T-helper 2 cell treated with Interferon-gamma antibody and Interleukin-4, amounts not matched to agents 100 ng/mL and 5 ng/mL, for 36 hours (primary cell): Measurements from ENCODE around the gene SLC6A13. TPM values are rescaled to one million over a fixed set of nuclear protein-coding genes. Genes with fewer than 3 reads are reported as not detected.
"Not testable (repeated sequence)": the region's sequence is repeated elsewhere in the genome, so short reads cannot be mapped to it uniquely, and the experiment has no call there.

ENCODE experiments used
- intact Hi-C: fragments of 100-400 bp; cut with micrococcal nuclease; formaldehyde crosslinking; loops from one replicate; pipeline ENCODE4 v1.15.1; 2023
- total RNA-seq: library from RNA; stranded (reverse); gene quantifications from 2 replicates; pipeline ENCODE4 v1.2.3, GENCODE V29; 2022

Gene SLC6A13
- total RNA-seq, 1 donor from 2014 or later = 0.18 TPM

DNA sequence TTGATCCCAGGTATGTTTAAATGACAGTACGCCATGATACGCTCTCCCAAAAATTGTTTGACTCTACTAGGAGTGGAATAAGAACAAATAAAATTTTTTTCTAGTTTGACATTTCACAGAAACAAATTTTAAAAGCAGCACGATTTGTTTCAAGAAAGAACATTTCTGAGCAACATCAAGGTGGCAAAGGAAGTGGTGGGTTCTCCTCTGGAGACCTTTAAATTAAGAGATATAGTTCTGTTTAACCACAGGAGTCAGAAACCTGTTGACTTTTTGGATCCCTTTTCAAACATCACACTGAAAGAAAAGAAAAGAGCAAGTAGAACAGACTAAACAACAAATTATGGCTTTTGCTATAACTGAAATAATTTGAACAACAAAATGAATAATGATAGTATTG lies 2.5 kb upstream of the SLC6A13 start:
- intact Hi-C loops = no loop called here

DNA sequence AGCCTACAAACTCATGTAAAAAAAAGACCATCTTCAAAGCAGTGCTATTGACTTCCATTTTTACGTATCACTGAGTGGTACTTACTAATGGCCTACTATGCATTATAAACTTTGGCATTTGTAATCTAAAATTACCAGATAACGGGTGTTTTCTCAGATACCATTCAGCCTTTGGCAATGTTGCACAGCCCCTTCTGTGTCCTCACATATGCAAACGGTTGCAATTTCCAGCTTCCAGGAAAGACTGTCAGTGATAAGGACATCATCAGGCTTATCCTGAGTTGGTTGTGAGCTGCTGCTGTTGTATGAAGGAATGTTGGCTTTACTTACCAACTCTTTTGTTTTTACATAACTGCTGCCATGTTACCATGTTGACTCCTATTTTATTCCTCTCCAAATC lies 1.6 kb upstream of the SLC6A13 start:
- intact Hi-C loops = no loop called here

DNA sequence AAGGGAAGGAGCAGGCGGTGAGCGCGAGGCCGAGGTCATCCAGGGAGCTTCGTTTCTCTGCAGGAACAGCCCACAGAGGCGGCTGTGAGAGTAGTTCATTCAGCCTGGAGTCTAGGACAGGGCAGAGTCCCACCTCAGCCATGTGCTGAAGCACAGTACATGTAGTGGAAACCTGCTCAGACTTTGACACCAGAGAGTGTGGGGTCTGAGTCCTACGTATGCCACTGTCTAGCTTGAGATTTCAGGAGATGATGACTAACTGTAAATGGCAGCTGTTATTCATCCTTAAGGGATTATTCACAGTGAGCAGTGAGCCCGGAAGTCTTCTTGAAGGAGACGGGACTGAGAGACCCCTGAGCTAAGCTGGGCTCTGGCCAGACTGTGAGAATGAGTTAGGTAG lies 938 bp upstream of the SLC6A13 start:
- intact Hi-C loops = no loop called here

DNA sequence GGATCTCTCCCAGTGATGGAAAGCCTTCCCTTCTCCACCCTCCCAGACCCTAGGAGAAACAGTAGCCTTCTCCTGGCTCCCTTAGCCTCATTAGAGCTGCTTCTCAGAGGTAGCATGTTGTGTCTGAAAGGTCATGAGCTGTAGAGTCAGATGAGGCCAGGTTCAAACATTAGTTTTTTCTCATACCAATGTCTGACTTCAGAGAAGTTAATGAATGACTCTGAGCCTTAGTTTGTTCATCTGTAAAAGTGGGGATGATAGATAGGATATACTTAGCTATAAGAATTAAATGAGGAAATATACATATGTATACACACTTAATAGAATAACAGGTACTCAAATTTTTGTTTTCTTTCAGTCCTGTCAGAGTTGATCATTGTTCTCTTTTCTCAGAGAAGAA lies 523 bp downstream of the SLC6A13 start:
- intact Hi-C loops = no loop called here

DNA sequence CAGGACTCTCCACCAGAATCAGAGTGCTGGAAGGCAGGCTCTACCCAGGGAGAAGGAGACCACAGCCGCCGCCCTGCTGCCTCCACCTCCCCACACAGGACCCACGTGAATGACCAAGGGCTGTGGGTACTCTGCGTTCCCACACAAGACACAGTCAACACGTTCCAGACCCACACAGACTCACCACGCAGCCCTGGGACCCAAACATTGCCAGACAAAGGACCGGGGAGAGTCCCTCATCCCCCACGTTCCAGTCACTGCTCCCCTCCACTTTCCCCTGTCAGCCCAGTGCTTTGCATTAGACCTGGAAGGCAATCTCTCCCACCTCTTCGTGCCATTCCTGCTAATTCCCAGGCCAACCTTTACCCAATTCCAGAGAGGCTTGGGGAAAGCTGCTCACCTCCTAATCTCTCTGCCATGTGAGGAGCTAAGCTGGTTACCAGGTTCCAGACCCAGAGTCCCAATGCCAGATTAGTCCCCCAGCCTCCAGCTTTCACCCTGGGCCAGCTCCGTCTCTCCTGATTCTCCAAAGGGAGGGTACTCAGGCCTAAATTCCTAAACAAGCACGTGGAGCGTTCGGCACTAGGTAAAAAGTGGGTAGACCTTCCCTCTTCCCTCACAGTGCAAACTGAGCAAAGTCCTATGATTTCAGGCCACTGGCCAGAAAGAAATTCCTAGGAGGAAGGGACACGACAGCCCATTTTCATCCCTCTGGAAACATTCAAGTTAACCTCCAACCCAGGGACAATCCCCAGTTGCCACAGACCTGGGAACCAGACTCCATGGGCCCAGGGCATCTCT lies 4.9 kb downstream of the SLC6A13 start:
- intact Hi-C loops = no loop called here

DNA sequence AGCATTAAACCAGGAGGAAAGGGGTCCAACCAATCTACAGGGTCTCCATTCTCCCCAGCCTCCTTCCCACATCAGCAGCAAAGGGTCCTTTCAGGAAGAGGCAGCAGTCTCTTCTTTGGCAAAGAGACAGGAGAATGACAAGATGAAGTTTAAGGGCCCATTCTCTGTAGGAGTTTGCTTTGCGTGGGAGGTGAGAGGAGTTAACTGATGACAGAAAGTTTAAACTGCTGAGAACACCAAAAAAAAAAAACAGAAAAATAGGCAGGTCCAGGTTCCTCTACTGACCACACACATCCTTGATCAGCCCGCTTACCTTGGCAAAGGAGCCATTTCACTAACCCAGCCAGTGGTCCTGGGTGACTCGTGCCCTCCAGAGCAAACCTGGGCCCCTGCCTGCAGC lies 5.7 kb downstream of the SLC6A13 start:
- intact Hi-C loops = no loop called here

DNA sequence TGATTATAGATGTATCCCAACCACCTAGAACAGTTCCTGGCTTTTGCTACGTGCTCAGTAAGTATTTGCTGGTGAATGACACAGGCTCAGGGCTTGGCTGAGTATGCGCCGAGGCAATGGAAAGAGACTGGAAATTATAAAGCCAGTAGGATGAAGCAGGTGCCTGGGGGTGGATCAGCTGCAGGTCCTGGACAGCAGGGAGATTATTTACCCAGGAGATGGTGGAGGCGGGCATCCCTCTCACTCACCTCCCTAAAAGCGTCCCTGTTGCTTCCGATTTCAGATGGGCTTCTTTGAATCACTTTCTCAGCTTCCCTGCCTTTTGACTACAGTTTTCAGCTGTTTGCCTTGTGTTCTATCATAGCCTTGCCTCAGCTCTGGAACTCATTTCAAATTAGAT lies 6.4 kb downstream of the SLC6A13 start:
- intact Hi-C loops = no loop called here

DNA sequence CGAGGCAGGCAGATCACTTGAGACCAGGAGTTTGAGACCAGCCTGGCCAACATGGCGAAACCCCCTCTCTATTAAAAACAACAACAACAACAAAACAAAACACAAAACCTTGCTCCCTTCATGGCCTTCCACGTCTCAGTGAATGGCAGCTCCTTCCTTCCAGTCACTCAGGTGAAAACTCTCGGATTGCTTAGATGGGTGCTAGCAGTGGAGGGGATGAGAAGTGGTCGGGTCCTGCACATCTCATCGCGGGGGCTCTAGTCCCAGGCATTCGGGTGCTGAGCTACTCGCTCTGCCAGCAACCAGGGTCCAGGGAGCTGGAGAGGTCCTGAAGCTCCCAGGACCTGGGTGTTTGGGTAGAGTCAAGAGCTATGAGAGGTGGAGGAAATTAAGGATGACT lies 7.7 kb downstream of the SLC6A13 start:
- intact Hi-C loops = no loop called here

DNA sequence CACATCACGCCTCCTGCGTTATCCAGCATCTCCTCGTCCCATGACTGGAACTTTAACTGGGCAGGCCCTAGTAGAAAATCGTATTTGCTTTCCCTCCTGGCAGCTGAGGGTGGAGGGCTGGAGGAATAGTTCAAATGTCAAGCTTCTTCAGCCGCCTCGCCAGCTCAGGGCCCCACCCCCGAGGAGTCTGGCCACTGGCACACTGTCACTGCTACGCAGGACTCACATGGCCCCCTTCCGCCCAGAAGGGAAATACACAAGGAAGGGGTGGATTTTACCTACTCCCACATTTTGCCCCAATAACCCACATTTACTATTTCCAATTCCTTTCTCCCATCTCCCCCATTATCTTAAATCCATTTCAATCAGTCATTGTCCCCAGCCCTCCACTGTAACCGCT lies 8.6 kb downstream of the SLC6A13 start:
- intact Hi-C loops = no loop called here

DNA sequence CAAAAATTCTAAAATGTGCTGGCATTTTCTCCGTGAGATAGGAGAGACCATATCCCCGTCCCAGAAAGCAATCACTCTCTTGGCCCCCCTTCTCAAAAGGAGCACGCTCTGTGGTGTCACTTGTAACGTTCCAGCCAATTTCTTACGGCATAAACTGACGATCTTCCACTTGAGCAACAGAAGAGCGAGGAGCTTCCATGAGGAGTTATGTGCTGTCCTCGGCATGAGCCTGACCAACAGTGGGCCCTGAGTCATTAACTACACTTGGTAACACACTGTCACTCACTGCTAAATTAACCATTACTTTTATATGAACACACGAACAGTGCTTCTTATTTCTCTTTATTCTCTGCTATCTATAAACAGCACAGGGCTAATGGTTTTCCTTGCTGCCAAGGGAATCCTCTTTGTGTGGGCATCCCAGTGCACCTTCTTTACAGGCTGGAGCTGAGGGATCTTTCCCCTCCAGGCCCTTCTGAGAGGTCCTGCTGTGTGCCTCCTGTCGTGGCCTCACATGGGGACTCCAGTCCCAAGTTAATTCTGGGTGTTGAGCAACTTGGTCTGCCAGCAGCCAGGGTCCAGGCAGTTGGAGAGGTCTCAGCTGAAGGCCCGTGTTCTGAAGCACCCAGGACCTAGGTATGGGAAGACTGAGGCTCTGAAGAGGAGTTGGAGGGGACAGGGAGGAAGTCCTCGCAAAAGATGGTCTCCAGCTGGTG lies 9.4 kb downstream of the SLC6A13 start:
- intact Hi-C loops = no loop called here

DNA sequence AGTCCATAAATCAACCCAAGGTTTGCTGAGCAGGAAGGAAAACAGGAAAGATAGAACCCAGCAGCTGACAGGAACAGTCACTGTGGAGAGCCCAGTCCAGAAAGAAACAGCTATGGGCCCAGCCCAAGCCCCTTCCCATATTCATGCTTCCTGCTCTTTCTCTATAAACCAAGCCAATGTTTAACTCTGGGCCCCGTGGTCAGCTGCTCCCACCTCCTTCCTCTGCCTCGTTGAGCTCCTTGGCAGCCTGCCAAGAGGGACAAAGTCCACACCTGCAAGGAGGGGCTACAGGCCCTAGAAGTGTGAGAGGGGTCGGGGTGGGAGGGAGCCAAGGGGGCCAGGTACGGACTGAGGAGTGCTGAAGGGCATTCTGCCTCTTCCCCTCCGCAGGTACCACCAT lies 10.0 kb downstream of the SLC6A13 start:
- intact Hi-C loops = no loop called here

DNA sequence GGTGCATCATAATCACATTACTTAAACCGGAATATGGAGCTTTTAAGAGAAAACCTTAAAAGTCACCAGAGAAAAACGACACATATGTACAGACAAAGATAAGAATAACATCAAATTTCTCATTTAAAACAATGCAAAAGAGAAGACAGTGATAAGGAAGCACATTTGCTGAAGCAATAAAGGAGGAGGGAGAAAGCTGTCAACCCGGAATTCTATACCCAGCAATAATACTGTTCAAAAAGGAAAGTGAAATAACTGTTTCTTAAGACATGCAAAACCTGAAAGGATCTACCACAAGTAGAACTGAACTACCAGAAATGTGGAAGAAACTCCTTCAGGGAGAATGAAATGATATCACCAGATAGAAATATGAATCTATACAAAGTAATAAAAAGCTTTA lies 15.4 kb downstream of the SLC6A13 start:
- intact Hi-C loops = no loop called here

DNA sequence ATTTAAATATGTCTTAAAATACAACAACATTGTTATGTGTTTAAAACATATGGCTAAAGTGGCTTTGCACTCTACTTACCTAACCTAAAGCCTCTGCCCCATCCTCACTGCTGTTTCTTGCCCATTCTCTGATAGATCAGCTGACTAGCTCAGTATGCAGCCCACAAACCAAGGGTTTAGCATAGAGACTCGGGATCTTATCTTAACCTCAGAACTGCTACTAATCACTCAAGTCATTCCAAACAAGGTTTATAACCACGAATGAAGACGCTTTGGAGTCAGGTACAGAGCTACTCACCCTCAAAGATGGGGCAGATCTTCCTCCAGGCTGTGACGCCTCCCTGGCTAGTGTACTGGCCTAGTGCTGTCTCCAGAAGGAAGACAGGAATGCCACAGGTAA lies 19.3 kb downstream of the SLC6A13 start:
- intact Hi-C loops = no loop called here

DNA sequence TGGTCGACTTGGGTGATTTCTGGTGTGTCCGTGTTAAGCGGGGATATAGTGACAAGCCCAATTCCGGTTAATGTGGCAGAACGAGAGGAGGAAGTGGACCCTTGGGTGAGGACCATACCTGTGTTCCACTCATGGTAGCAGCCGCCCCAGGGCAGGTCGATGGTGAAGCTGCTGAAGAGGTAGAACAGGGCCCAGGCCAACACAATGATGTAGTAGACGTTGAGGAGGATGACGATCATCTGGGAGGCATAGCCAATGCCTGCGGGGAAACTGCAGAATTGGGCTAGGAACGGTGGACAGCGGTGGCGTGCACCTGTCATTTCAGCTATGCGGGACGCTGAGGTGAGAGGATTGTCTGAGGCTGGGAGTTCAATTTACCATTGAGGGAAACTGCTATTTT lies 20.1 kb downstream of the SLC6A13 start:
- intact Hi-C loops = no loop called here

DNA sequence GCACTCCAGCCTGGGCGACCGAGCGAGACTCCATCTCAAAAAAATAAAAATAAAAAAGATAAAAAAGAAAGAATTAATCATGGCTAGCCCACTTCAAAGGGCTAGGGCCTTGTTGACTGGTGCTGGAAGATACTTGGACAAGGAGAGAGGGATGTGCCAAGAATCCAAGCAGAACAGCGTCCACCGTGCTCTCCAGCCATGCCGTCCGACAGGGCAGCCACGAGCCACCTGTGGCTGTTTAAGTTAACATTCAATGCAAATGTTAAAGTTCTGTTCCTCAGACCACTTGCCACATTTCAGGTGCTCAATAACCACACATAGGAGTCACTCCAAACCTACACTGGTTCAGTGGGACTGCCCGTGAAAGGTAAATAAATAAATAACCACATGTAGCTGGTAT lies 21.4 kb downstream of the SLC6A13 start:
- intact Hi-C loops = no loop called here

DNA sequence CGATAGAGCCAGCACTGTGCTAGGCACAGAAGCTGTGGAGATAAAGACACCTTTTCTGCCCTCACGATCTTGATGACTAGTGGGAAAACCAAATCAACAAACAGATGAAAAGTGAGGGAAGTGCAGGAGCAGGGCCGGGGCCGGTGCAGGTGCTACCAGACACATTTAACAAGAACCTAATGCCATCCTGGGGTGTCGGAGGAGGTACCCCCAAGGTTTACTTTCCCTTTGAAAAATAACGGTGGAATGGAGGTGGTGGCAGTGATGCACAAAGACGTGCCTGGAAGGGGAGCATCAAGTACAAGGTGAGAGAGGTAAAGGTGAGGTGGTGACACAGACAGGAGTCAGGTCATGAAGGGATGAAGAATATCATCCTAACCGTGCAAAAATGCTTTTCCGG lies 22.1 kb downstream of the SLC6A13 start:
- intact Hi-C loops = no loop called here

DNA sequence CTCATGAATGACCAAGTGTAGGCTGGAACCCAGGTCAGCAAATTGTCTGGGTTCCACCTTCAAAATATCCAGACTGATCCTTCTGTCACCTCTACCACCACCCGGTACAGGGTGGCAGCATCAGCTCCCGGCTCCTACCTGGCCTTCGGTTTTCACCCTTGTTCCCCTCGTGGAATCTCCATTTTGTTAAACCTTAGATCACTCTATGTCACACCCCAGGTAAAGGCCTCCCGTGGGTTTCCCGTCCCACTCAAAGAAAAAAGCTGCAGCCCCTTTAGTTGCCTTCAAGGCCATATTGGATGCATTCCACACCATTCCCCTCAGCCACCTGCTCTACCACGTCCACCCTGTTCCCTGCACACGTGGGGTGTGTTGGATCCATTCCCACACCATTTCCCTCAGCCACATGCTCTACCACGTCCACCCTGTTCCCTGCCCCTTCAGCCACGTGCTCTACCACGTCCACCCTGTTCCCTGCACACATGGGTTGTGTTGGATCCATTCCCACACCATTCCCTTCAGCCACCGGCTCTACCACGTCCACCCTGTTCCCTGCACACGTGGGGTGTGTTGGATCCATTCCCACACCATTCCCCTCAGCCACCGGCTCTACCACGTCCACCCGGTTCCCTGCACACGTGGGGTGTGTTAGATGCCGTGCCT lies 23.8 kb downstream of the SLC6A13 start:
- intact Hi-C loops = no loop called here

DNA sequence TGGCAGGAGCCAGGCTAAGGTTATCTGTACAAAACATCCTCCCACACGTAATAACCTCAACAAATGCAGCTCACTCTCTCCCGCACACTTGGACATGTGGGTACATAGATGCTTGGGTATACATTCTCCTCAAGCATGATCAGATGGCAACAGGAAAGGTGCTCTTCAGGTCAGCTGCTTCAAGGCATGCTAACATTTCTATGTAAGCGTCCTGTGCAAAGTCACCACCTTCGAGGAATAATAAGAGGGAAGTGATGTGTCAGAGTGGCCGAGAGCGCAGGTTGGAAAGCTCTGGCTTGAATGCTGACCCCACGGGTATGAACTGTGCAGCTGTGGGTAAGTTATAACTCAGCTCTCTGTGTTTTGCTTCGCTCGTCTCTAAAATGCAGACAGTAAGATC lies 24.5 kb downstream of the SLC6A13 start:
- intact Hi-C loops = no loop called here

DNA sequence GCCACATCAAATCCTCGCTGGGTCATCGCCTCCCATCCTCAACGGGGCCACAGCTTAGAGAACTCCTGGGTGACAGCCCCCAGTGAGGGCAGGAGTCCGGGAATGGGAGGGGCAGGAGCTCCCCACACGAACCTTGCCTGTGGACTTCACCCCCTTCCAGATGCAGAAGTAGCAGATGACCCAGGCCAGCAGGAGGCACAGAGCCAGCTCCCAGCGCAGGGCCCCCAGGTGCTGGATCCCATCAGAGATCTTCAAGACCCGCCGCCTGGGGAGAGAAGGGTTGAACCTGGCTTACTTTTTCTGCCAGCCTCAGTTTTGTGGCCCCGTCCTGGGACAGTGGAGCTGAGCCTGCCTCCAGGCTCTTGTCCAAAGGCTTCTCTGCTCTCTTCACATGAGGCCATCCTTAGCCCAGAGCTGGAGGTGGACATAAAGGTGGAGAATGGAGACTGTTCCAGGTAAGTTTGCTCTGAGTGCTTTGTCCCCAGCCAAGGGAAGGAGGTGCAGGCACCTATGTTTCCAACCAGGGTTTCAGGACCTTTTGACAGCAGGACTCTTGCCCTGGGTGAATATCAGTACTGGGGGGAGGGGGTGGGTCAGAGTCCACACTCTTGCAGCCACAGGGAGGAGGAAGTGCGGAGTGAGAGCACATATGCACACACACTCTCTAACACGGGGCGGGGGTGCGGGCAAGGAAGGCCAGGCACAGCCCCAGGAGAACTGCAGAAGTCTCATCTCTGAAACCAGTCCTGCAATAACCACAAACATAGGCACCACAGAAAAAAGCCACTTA lies 25.4 kb downstream of the SLC6A13 start:
- intact Hi-C loops = no loop called here

DNA sequence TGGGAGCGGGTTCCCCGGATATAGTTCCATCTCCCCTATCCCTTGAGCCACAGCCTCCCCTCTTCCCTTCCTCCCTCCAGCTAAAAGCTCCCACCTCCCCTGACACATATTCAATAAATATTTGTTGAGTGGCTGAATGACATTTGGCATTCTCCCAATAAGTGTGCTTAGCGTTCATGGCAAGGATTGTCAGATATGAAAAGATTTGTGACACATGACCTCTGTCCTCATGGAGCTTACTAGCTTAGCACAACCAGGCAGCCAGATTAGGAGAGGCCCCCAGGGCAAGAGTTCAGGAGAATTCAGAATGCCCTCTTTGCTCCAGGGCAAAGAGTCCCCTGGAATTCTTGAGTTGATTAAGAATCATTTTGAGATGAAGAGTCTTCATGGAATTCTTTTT lies 26.2 kb downstream of the SLC6A13 start:
- intact Hi-C loops = no loop called here

DNA sequence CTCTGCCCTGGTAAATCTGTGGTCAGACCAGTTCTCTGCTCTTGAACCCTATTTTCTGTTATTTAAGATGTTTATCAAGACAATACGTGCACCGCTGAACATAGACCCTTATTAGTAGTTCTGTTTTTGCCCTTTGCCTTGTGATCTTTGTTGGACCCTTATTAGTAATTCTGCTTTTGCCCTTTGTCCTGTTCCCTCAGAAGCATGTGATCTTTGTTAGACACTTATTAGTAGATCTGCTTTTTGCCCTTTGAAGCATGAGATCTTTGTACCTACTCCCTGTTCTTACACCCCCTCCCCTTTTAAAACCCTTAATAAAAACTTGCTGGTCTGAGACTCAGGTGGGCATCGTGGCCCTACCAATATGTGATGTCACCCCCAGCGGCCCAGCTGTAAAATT lies 26.7 kb downstream of the SLC6A13 start:
- intact Hi-C loops = not testable (repeated sequence)
